ENCODE measurements around the gene MAGI2.
"Not testable (repeated sequence)": the region's sequence is repeated elsewhere in the genome, so short reads cannot be mapped to it uniquely, and the experiment has no call there.

The MAGI2 gene

DNA sequence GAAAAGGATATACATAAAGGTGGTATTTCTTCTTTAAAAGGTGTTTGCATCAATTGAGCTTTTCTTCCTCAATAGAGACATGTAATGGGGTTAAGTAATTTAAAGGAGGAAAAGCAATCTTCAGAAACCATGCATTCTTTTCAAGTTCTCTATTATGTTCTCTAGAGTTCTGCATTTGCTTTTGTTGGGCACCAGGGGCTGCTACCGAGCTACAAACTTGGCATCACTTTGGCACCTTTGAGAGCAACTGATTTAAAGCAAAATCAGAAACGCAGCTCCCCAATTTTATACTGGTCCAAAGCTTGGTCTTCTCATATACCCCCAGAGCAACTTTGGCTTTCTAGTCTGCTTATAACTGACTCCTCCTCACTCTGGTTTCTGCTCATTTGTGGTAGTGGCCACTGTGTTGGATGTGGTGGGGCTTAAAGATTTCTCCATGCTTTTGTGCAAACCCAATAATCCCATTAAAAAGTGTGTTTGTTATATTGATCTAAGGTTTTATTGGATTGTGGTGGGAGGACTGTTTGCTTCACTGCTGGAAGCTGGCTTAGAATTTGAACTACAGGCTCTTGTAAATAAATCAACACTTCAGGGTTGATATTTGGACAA is 942.8 kb downstream of the MAGI2 start:
- no peaks in the 10 kb centered on the region for H3K79me1 ChIP-seq (ENCODE audit: low read depth, low read length)
- H2AK5ac ChIP-seq (ENCODE audit: low read depth, low read length) = no peak overlapping the region
- no peak overlapping the region for H3K18ac ChIP-seq (ENCODE audit: low read length)
- H3K27me3 ChIP-seq (ENCODE audit: control insufficient read depth in 3 of 3, insufficient read depth in 3 of 3, low read depth in 1 of 3, low read length in 3 of 3) = no peaks in the 10 kb centered on the region
- no peak overlapping the region for H3K4ac ChIP-seq (ENCODE audit: low read length)
- peak overlapping the region; percentile 44 for H2AFZ ChIP-seq (ENCODE audit: low read length)
- no peak overlapping the region for H3K4me2 ChIP-seq (ENCODE audit: insufficient read depth, low read length, poor library complexity, severe bottlenecking)
- no peak overlapping the region for H3K23ac ChIP-seq (ENCODE audit: low read depth, low read length, poor library complexity)
- H3K9me3 ChIP-seq (replicated peaks in 1 of 2; ENCODE audit: control insufficient read depth in 2 of 2, insufficient read depth in 1 of 2, low read depth in 1 of 2, low read length in 2 of 2) = peaks cover 0 to 2% of the 10 kb centered on the region in 2 donors
- no peak overlapping the region for H3K27ac ChIP-seq (replicated peaks; ENCODE audit: low read length)
- H3K9ac ChIP-seq (ENCODE audit: low read depth, low read length, poor library complexity) = no peak overlapping the region
- H3K36me3 ChIP-seq (replicated peaks in 1 of 2; ENCODE audit: control insufficient read depth in 2 of 2, insufficient read depth in 2 of 2, low read length in 2 of 2) = no peaks in the 10 kb centered on the region
- peaks cover 0 to 5% of the 10 kb centered on the region in 2 donors for H3K4me1 ChIP-seq (ENCODE audit: control insufficient read depth in 2 of 2, insufficient read depth in 1 of 2, low read depth in 1 of 2, low read length in 2 of 2)
- no peak overlapping the region for H4K91ac ChIP-seq (ENCODE audit: low read depth, low read length, poor library complexity)
- H2BK15ac ChIP-seq (ENCODE audit: low read length) = no peak overlapping the region
- H3K14ac ChIP-seq (ENCODE audit: low read length) = no peak overlapping the region
- peak; percentile 31 for DNase-seq (ENCODE audit: low spot score)
- no peak overlapping the region for H3K4me3 ChIP-seq (ENCODE audit: low read length in 2 of 2)
- WGBS, 2 donors (ENCODE audit: extremely low coverage in 2 of 2, insufficient read length in 2 of 2, insufficient replicate concordance in 1 of 2) = no CpG with 5 or more reads among the region's 2 CpGs
- no peak overlapping the region for H2BK5ac ChIP-seq (ENCODE audit: low read length)
- no peak overlapping the region for H2BK120ac ChIP-seq (ENCODE audit: low read depth, low read length)
- H4K8ac ChIP-seq (ENCODE audit: low read depth, low read length) = no peak overlapping the region
- H2BK12ac ChIP-seq (ENCODE audit: low read length) = no peak overlapping the region

DNA sequence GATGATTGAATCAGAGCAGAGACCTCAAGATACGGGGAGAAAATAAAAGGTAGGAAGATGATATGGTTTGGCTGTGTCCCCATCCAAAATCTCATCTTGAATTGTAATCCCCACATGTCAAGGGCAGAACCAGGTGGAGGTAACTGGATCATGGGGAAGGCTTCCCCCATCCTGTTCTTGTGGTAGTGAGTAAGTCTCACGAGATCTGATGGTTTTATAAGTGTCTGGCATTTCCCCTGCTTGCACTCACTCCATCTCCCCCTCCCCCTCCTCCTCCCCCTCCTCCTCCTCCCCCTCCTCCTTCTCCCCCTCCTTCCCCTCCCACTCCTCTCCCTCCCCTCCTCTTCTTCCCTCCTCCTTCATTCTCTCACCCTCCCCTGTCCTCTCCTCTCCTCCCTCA is 950.2 kb downstream of the MAGI2 start:
- H2BK15ac ChIP-seq (ENCODE audit: low read length); H2BK5ac ChIP-seq (ENCODE audit: low read length); H2AK5ac ChIP-seq (ENCODE audit: low read depth, low read length); H4K91ac ChIP-seq (ENCODE audit: low read depth, low read length, poor library complexity); H2BK120ac ChIP-seq (ENCODE audit: low read depth, low read length); H3K27ac ChIP-seq (replicated peaks; ENCODE audit: low read length); H3K4me2 ChIP-seq (ENCODE audit: insufficient read depth, low read length, poor library complexity, severe bottlenecking); H3K36me3 ChIP-seq (replicated peaks in 1 of 2; ENCODE audit: control insufficient read depth in 2 of 2, insufficient read depth in 2 of 2, low read length in 2 of 2); H3K27me3 ChIP-seq (ENCODE audit: control insufficient read depth in 3 of 3, insufficient read depth in 3 of 3, low read depth in 1 of 3, low read length in 3 of 3); H3K14ac ChIP-seq (ENCODE audit: low read length); H3K9me3 ChIP-seq (replicated peaks in 1 of 2; ENCODE audit: control insufficient read depth in 2 of 2, insufficient read depth in 1 of 2, low read depth in 1 of 2, low read length in 2 of 2); DNase-seq (ENCODE audit: low spot score); H4K8ac ChIP-seq (ENCODE audit: low read depth, low read length); H2AFZ ChIP-seq (ENCODE audit: low read length); H3K79me1 ChIP-seq (ENCODE audit: low read depth, low read length); H3K23ac ChIP-seq (ENCODE audit: low read depth, low read length, poor library complexity); H3K4ac ChIP-seq (ENCODE audit: low read length); H3K9ac ChIP-seq (ENCODE audit: low read depth, low read length, poor library complexity); H3K18ac ChIP-seq (ENCODE audit: low read length); H3K4me1 ChIP-seq (ENCODE audit: control insufficient read depth in 2 of 2, insufficient read depth in 1 of 2, low read depth in 1 of 2, low read length in 2 of 2); H2BK12ac ChIP-seq (ENCODE audit: low read length); H3K4me3 ChIP-seq (ENCODE audit: low read length in 2 of 2): not testable (repeated sequence)
- WGBS, 2 donors (ENCODE audit: extremely low coverage in 2 of 2, insufficient read length in 2 of 2, insufficient replicate concordance in 1 of 2) = no CpG with 5 or more reads among the region's 2 CpGs

GRCh38 chr7:78501064-78501463 is 952.4 kb downstream of the MAGI2 start:
- H2BK5ac ChIP-seq (ENCODE audit: low read length) = no peak overlapping the region
- no peaks in the 10 kb centered on the region for H3K27me3 ChIP-seq (ENCODE audit: control insufficient read depth in 3 of 3, insufficient read depth in 3 of 3, low read depth in 1 of 3, low read length in 3 of 3)
- H3K4ac ChIP-seq (ENCODE audit: low read length) = no peak overlapping the region
- H4K8ac ChIP-seq (ENCODE audit: low read depth, low read length) = no peak overlapping the region
- H3K9me3 ChIP-seq (replicated peaks in 1 of 2; ENCODE audit: control insufficient read depth in 2 of 2, insufficient read depth in 1 of 2, low read depth in 1 of 2, low read length in 2 of 2) = no peaks in the 10 kb centered on the region
- H3K9ac ChIP-seq (ENCODE audit: low read depth, low read length, poor library complexity) = no peak overlapping the region
- H2BK120ac ChIP-seq (ENCODE audit: low read depth, low read length) = no peak overlapping the region
- H3K23ac ChIP-seq (ENCODE audit: low read depth, low read length, poor library complexity) = no peak overlapping the region
- H2BK12ac ChIP-seq (ENCODE audit: low read length) = no peak overlapping the region
- no peak overlapping the region for H3K27ac ChIP-seq (replicated peaks; ENCODE audit: low read length)
- H2AFZ ChIP-seq (ENCODE audit: low read length) = no peak overlapping the region
- no peaks in the 10 kb centered on the region for H3K36me3 ChIP-seq (replicated peaks in 1 of 2; ENCODE audit: control insufficient read depth in 2 of 2, insufficient read depth in 2 of 2, low read length in 2 of 2)
- no peak overlapping the region for H3K14ac ChIP-seq (ENCODE audit: low read length)
- H2AK5ac ChIP-seq (ENCODE audit: low read depth, low read length) = no peak overlapping the region
- H3K4me3 ChIP-seq (ENCODE audit: low read length in 2 of 2) = no peak overlapping the region
- H3K4me1 ChIP-seq (ENCODE audit: control insufficient read depth in 2 of 2, insufficient read depth in 1 of 2, low read depth in 1 of 2, low read length in 2 of 2) = peaks cover 0 to 2% of the 10 kb centered on the region in 2 donors
- no peak for DNase-seq (ENCODE audit: low spot score)
- WGBS, 2 donors (ENCODE audit: extremely low coverage in 2 of 2, insufficient read length in 2 of 2, insufficient replicate concordance in 1 of 2) = no CpG with 5 or more reads among the region's 2 CpGs
- no peak overlapping the region for H2BK15ac ChIP-seq (ENCODE audit: low read length)
- H4K91ac ChIP-seq (ENCODE audit: low read depth, low read length, poor library complexity) = no peak overlapping the region
- no peak overlapping the region for H3K4me2 ChIP-seq (ENCODE audit: insufficient read depth, low read length, poor library complexity, severe bottlenecking)
- no peaks in the 10 kb centered on the region for H3K79me1 ChIP-seq (ENCODE audit: low read depth, low read length)
- H3K18ac ChIP-seq (ENCODE audit: low read length) = no peak overlapping the region

GRCh38 chr7:78499971-78500370 is 953.5 kb downstream of the MAGI2 start:
- H2BK15ac ChIP-seq (ENCODE audit: low read length) = no peak overlapping the region
- no peak overlapping the region for H4K8ac ChIP-seq (ENCODE audit: low read depth, low read length)
- no peak overlapping the region for H4K91ac ChIP-seq (ENCODE audit: low read depth, low read length, poor library complexity)
- H3K14ac ChIP-seq (ENCODE audit: low read length) = no peak overlapping the region
- no peaks in the 10 kb centered on the region for H3K36me3 ChIP-seq (replicated peaks in 1 of 2; ENCODE audit: control insufficient read depth in 2 of 2, insufficient read depth in 2 of 2, low read length in 2 of 2)
- no peak for DNase-seq (ENCODE audit: low spot score)
- no peak overlapping the region for H3K27ac ChIP-seq (replicated peaks; ENCODE audit: low read length)
- H3K79me1 ChIP-seq (ENCODE audit: low read depth, low read length) = no peaks in the 10 kb centered on the region
- H2BK5ac ChIP-seq (ENCODE audit: low read length) = no peak overlapping the region
- WGBS, 2 donors (ENCODE audit: extremely low coverage in 2 of 2, insufficient read length in 2 of 2, insufficient replicate concordance in 1 of 2) = no CpG with 5 or more reads among the region's 2 CpGs
- H3K4me3 ChIP-seq (ENCODE audit: low read length in 2 of 2) = no peak overlapping the region
- no peak overlapping the region for H2BK12ac ChIP-seq (ENCODE audit: low read length)
- H2AK5ac ChIP-seq (ENCODE audit: low read depth, low read length) = no peak overlapping the region
- H3K23ac ChIP-seq (ENCODE audit: low read depth, low read length, poor library complexity) = no peak overlapping the region
- no peak overlapping the region for H2AFZ ChIP-seq (ENCODE audit: low read length)
- no peaks in the 10 kb centered on the region for H3K27me3 ChIP-seq (ENCODE audit: control insufficient read depth in 3 of 3, insufficient read depth in 3 of 3, low read depth in 1 of 3, low read length in 3 of 3)
- H2BK120ac ChIP-seq (ENCODE audit: low read depth, low read length) = no peak overlapping the region
- no peak overlapping the region for H3K4me2 ChIP-seq (ENCODE audit: insufficient read depth, low read length, poor library complexity, severe bottlenecking)
- no peaks in the 10 kb centered on the region for H3K9me3 ChIP-seq (replicated peaks in 1 of 2; ENCODE audit: control insufficient read depth in 2 of 2, insufficient read depth in 1 of 2, low read depth in 1 of 2, low read length in 2 of 2)
- H3K4me1 ChIP-seq (ENCODE audit: control insufficient read depth in 2 of 2, insufficient read depth in 1 of 2, low read depth in 1 of 2, low read length in 2 of 2) = peaks cover 0 to 2% of the 10 kb centered on the region in 2 donors
- no peak overlapping the region for H3K9ac ChIP-seq (ENCODE audit: low read depth, low read length, poor library complexity)
- no peak overlapping the region for H3K18ac ChIP-seq (ENCODE audit: low read length)
- H3K4ac ChIP-seq (ENCODE audit: low read length) = no peak overlapping the region

All from neuronal stem cell (in vitro differentiated cells).